Stimulated activated CD4-positive, alpha-beta T cell treated with anti-CD3 and anti-CD28 coated beads, Interleukin-2, amount 100 ng/mL, for 24 hours (primary cell): Measurements from ENCODE around the gene MNDA.
"Not testable (repeated sequence)": the region's sequence is repeated elsewhere in the genome, so short reads cannot be mapped to it uniquely, and the experiment has no call there.

Source experiments
- DNase-seq, 2 donors: peaks; one replicate each; pipeline ENCODE4 v3.0.0-alpha.2; 2020

Gene MNDA

DNA sequence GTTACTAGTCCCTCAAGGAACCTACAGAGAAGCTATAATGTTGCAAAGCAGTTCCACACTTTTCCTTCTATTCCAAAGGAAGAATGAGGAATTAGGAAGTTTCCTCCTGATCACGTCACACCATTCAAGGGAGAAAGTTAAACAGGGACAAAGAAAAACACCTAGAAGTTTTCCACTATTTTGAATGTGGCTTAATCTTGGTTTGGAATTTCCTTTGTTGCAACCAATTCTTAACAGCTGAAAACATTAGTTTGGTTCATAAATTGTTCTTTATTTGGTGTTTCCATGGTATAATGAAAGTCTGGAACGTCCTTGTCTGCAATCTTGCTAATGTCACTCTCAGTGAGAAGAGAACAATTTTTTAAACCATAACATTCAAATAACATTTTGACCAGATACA, 8.4 kb downstream of the MNDA start:
- DNase-seq = no peak

DNA sequence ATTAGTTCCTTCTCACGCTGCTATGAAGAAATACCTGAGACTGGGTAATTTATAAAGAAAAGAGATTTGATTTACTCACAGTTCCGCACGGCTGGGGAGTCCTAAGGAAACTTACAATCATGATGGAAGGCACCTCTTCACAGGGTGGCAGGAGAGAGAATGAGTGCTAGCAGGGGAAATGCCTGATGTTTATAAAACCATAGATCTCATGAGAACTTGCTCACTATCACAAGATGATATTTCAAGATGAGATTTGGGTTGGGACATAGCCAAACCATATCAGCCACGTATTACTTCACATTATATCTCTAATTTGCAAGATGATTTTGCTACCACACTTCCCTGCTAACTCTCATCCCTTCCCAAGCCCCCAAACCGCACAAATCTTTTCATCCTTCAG, 9.1 kb downstream of the MNDA start:
- DNase-seq = no peak

- no peak for DNase-seq
These were observed 33.4 kb downstream of the MNDA start for GRCh38 chr1:158864595-158864994.

DNA sequence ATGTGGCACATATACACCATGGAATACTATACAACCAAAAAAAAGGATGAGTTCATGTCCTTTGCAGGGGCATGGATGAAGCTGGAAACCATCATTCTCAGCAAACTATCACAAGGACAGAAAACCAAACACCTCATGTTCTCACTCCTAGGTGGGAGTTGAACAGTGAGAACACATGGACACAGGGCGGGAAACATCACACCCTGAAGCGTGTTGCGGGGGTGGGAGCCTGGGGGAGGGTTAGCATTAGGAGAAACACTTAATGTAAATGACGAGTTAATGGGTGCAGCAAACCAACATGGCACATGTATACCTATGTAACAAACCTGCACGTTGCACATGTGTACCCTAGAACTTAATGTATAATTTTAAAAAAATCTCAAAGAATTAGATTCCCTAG, 39.3 kb downstream of the MNDA start:
- not testable (repeated sequence) for DNase-seq

DNA sequence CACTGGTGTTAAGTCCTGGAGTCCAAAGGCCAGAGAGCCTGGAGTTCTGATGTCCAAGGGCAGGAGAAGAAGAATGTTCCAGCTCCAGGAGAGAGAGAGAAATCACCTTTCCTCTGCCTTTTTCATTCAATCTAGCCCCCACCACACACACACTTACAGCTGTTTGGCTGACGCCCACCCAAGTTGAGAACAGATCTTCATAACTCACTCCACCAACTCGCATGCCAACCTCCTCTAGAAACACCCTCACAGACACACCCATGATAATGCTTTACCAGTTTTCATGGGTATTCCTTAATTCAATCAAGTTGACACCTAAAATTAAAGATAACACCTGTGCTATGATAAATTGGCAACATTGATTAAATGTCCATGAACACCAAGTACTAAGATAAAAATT, 42.0 kb downstream of the MNDA start:
- no peak for DNase-seq

- DNase-seq = no peak
These were observed 62.5 kb downstream of the MNDA start for GRCh38 chr1:158893654-158894053.

DNA sequence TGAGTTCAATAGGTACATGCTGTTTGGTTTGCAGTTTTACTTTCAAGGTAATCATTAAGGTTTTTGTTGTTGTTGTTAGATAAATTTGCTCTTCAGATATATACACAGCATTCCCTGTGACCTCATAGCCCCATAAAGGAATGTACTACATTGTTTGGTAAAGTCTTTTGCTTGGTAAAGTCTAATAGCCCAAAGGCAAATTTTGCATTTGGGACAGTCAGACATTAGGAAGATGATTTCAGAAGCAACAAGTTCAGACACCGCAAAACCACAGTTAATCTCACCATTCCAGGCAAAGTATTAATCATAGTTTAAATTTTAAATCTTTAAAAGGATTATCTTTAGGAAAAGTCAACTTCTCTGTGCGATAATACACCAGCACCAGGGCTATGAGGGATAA, 67.6 kb downstream of the MNDA start:
- no peak for DNase-seq
